IMR-90 (cell line): ENCODE measurements around the gene ANGEL1. TPM values are rescaled to one million over a fixed set of nuclear protein-coding genes. Genes with fewer than 3 reads are reported as not detected.

ENCODE experiments used
- ATAC-seq: fragments of 200-7000 bp; cut with Tn5 transposase; 2 replicates; pipeline ENCODE4 v1.9.1; 2020; ENCODE audit warnings: low read depth, mild to moderate bottlenecking, moderate library complexity
- BruUV-seq: library from RNA; stranded (reverse); fragments of 400-500 nt; replicated peaks from 2 replicates; lab custom pipeline; 2021; lab: Mats Ljungman, UMichigan
- CTCF ChIA-PET: fragments of 300-600 bp; formaldehyde crosslinking; extraction: SDS; loops from one replicate; lab custom pipeline; 2021; ENCODE audit warnings: antibody characterized with exemption; lab: Yijun Ruan, JAX
- POLR2A ChIA-PET: fragments of 300-600 bp; sonication (Branson Sonifier 250); formaldehyde crosslinking; loops from one replicate; lab custom pipeline; 2022; ENCODE audit warnings: antibody characterized with exemption; ENCODE audit not compliant: unreplicated experiment; lab: Charles Lee
- DNase-seq: peaks from one replicate; pipeline ENCODE4 v3.0.0; 2013
- H2AFZ ChIP-seq: replicated peaks from 2 replicates; pipeline ENCODE3; 2013; ENCODE audit warnings: low read length, mild to moderate bottlenecking; ENCODE audit not compliant: poor library complexity
- H2AK5ac ChIP-seq: 2 replicates; pipeline ENCODE4 v1.6.1; 2013; ENCODE audit warnings: low read depth, low read length, inconsistent platforms
- H2AK9ac ChIP-seq: replicated peaks from 2 replicates; pipeline ENCODE3; 2013; ENCODE audit warnings: mild to moderate bottlenecking, low read depth, low read length, moderate library complexity; ENCODE audit not compliant: poor library complexity
- H2BK120ac ChIP-seq: 2 replicates; pipeline ENCODE4 v1.6.1; 2013; ENCODE audit warnings: low read depth, low read length, inconsistent platforms
- H2BK15ac ChIP-seq: 3 replicates; pipeline ENCODE4 v1.6.1; 2013; ENCODE audit warnings: low read depth, low read length, inconsistent platforms
- H2BK20ac ChIP-seq: 2 replicates; pipeline ENCODE4 v1.6.1; 2013; ENCODE audit warnings: low read depth, mild to moderate bottlenecking, inconsistent platforms, low read length, moderate library complexity
- H2BK5ac ChIP-seq: 2 replicates; pipeline ENCODE4 v1.6.1; 2013; ENCODE audit warnings: mild to moderate bottlenecking, low read depth, low read length, inconsistent platforms; ENCODE audit not compliant: poor library complexity, severe bottlenecking
- H3K14ac ChIP-seq: replicated peaks from 2 replicates; pipeline ENCODE4 v1.6.1; 2013; ENCODE audit warnings: low read depth, low read length, inconsistent platforms
- H3K18ac ChIP-seq: 2 replicates; pipeline ENCODE4 v1.6.1; 2013; ENCODE audit warnings: low read depth, low read length, control low read depth
- H3K23ac ChIP-seq: 2 replicates; pipeline ENCODE4 v1.6.1; 2013; ENCODE audit warnings: low read depth, low read length, inconsistent platforms
- H3K27ac ChIP-seq: 2 replicates; pipeline ENCODE4 v1.5.1; 2013; ENCODE audit warnings: mild to moderate bottlenecking, control low read depth, low read length; ENCODE audit not compliant: insufficient read depth
- H3K27me3 ChIP-seq: 2 replicates; pipeline ENCODE4 v1.6.1; 2013; ENCODE audit warnings: low read length; ENCODE audit not compliant: control insufficient read depth, insufficient read depth
- H3K36me3 ChIP-seq: 2 replicates; pipeline ENCODE4 v1.6.1; 2013; ENCODE audit warnings: low read length, mixed read lengths; ENCODE audit not compliant: control insufficient read depth, insufficient read depth
- H3K4ac ChIP-seq: 2 replicates; pipeline ENCODE4 v1.6.1; 2013; ENCODE audit warnings: low read depth, low read length, inconsistent platforms
- H3K4me1 ChIP-seq: 2 replicates; pipeline ENCODE4 v1.6.1; 2013; ENCODE audit warnings: low read length, mixed read lengths; ENCODE audit not compliant: control insufficient read depth, insufficient read depth
- H3K4me2 ChIP-seq: 2 replicates; pipeline ENCODE4 v1.6.1; 2013; ENCODE audit warnings: low read depth, mild to moderate bottlenecking, control low read depth, low read length, moderate library complexity
- H3K4me3 ChIP-seq: 2 replicates; pipeline ENCODE4 v1.5.1; 2013; ENCODE audit warnings: low read depth, mild to moderate bottlenecking, control low read depth, low read length, moderate library complexity; ENCODE audit not compliant: insufficient read depth
- H3K56ac ChIP-seq: 2 replicates; pipeline ENCODE4 v1.6.1; 2013; ENCODE audit warnings: low read length, inconsistent platforms; ENCODE audit not compliant: insufficient read depth; ENCODE audit errors: extremely low read depth
- H3K79me1 ChIP-seq, 2 experiments: 2 replicates each; pipeline ENCODE4 v1.6.1; 2013; ENCODE audit warnings: low read length in 2 of 2, inconsistent platforms in 1 of 2, low read depth in 1 of 2
- H3K9ac ChIP-seq: 2 replicates; pipeline ENCODE4 v1.6.1; 2013; ENCODE audit warnings: low read depth, low read length, control low read depth
- H3K9me1 ChIP-seq: 2 replicates; pipeline ENCODE4 v1.6.1; 2013; ENCODE audit warnings: low read length, inconsistent platforms; ENCODE audit not compliant: insufficient read depth
- H3K9me3 ChIP-seq: 2 replicates; pipeline ENCODE4 v1.6.1; 2013; ENCODE audit warnings: low read length; ENCODE audit not compliant: control insufficient read depth, insufficient read depth
- H4K20me1 ChIP-seq: 2 replicates; pipeline ENCODE4 v1.6.1; 2013; ENCODE audit warnings: low read length, inconsistent platforms; ENCODE audit not compliant: insufficient read depth
- H4K5ac ChIP-seq: 2 replicates; pipeline ENCODE4 v1.6.1; 2013; ENCODE audit warnings: mild to moderate bottlenecking, low read depth, low read length, control low read depth
- H4K8ac ChIP-seq, 2 experiments: 2 replicates each; pipeline ENCODE4 v1.6.1; 2013; ENCODE audit warnings: low read depth in 2 of 2, low read length in 2 of 2, control low read depth in 1 of 2, inconsistent platforms in 1 of 2
- H4K91ac ChIP-seq: 2 replicates; pipeline ENCODE4 v1.6.1; 2013; ENCODE audit warnings: low read depth, low read length, inconsistent platforms; ENCODE audit not compliant: insufficient read depth
- SMC3 ChIP-seq: fragments of 150-350 bp; IDR thresholded peaks from 2 replicates; pipeline ENCODE4 v1.6.1; 2016; ENCODE audit warnings: low read depth, mild to moderate bottlenecking, antibody characterized with exemption, low read length, moderate library complexity
- WGBS, 2 experiments: methylation state at CpG; one replicate each; pipeline versions ENCODE4 v1.1.5 to v1.1.7; 2013; ENCODE audit warnings: missing lambda C conversion rate in 2 of 2; ENCODE audit not compliant: insufficient read length in 1 of 2; ENCODE audit errors: extremely low coverage in 2 of 2; 5-methylcytosine and 5-hydroxymethylcytosine counted together
- dilution Hi-C: fragments of 300-500 bp; cut with HindIII; formaldehyde crosslinking; loops from one replicate; pipeline ENCODE4 v1.14.3; 2018; ENCODE audit warnings: low sequenced_read_pairs; ENCODE audit not compliant: unreplicated experiment
- in situ Hi-C: fragments of 300-500 bp; cut with MboI; formaldehyde crosslinking; loops from 3 replicates; pipeline ENCODE4 v1.14.3; 2019; ENCODE audit warnings: low sequenced_read_pairs, inconsistent platforms, mixed read lengths
- intact Hi-C: fragments of 100-400 bp; cut with micrococcal nuclease; formaldehyde crosslinking; loops from 2 replicates; pipeline ENCODE4 v1.10.0; 2022
- polyA plus RNA-seq, 3 experiments: library from polyadenylated mRNA; depleted of rRNA; stranded (reverse); fragments of >200 nt; gene quantifications; 2 replicates each; pipeline ENCODE4 v1.2.3, GENCODE V29; 2012; ENCODE audit warnings: low replicate concordance in 1 of 3
- total RNA-seq: library from RNA; depleted of rRNA; stranded (reverse); fragments of >200 nt; gene quantifications from 2 replicates; pipeline ENCODE4 v1.2.3, GENCODE V29; 2012

ANGEL1 gene
- total and polyA plus RNA-seq, 2 of the 4 experiments (the other 2 are of a cell fraction) = 4.1 to 10.0 TPM

- H3K4me1 ChIP-seq = peaks cover 4% of the 10 kb centered on the region; the same call in 1 of the 2 replicates
- no peak for TF ChIP-seq SMC3
- peaks cover 12% of the 10 kb centered on the region for H3K36me3 ChIP-seq
- peak overlapping the region; percentile 35 for H2AFZ ChIP-seq
- no peak overlapping the region for H3K23ac ChIP-seq
- no TSS peak for BruUV-seq
- in situ Hi-C loops (loop anchor here (5.0 kb wide), 1 partner anchor 67 kb away; no protein-coding TSS in a partner anchor), dilution Hi-C loops (no loop called here), intact Hi-C loops (loop anchor here (1.0 kb wide), 1 partner anchor 74 kb away; no protein-coding TSS in a partner anchor)
- H3K56ac ChIP-seq = no peak overlapping the region
- no peak overlapping the region for H3K27ac ChIP-seq
- no peak overlapping the region for H4K5ac ChIP-seq
- no peaks in the 10 kb centered on the region for H3K9me3 ChIP-seq
- H3K79me1 ChIP-seq = no peaks in the 10 kb centered on the region
- H2AK5ac ChIP-seq = no peak overlapping the region
- no peak overlapping the region for H3K4me3 ChIP-seq
- no peak overlapping the region for H2BK120ac ChIP-seq
- H2BK15ac ChIP-seq = no peak overlapping the region
- H3K4me2 ChIP-seq = no peak overlapping the region
- 100% methylated on average over 2 of the region's 6 CpGs; no CpG with 5 or more reads in 1 of the 2 experiments for WGBS, 2 experiments
- DNase-seq = no peak
- H3K9me1 ChIP-seq = peaks cover 2% of the 10 kb centered on the region; the same call in 1 of the 2 replicates
- no peak overlapping the region for H3K9ac ChIP-seq
- H3K14ac ChIP-seq = no peak overlapping the region
- no peaks in the 10 kb centered on the region for H3K27me3 ChIP-seq
- no peaks in the 10 kb centered on the region for H4K20me1 ChIP-seq
- ATAC-seq = no peak; the same call in 1 of the 2 replicates
- H3K4ac ChIP-seq = no peak overlapping the region
- no peak overlapping the region for H4K8ac ChIP-seq
- H2BK20ac ChIP-seq = no peak overlapping the region
- CTCF ChIA-PET = interaction anchor here (0.7 to 2.2 kb wide), 3 partner anchors 13 to 75 kb away, joined by 3 to 17 read pairs (median 4); no protein-coding TSS in a partner anchor
- no peak overlapping the region for H3K18ac ChIP-seq
- H4K91ac ChIP-seq = no peak overlapping the region
- POLR2A ChIA-PET = no interaction called here
- H2AK9ac ChIP-seq = peak overlapping the region; percentile 52
- H2BK5ac ChIP-seq = no peak overlapping the region
Observed at GRCh38 chr14:76784266-76784874, 28.3 kb downstream of the ANGEL1 start.
